Measurements from ENCODE around the gene KRT20.
"Not testable (repeated sequence)": the region's sequence is repeated elsewhere in the genome, so short reads cannot be mapped to it uniquely, and the experiment has no call there.

The KRT20 gene, protein sequence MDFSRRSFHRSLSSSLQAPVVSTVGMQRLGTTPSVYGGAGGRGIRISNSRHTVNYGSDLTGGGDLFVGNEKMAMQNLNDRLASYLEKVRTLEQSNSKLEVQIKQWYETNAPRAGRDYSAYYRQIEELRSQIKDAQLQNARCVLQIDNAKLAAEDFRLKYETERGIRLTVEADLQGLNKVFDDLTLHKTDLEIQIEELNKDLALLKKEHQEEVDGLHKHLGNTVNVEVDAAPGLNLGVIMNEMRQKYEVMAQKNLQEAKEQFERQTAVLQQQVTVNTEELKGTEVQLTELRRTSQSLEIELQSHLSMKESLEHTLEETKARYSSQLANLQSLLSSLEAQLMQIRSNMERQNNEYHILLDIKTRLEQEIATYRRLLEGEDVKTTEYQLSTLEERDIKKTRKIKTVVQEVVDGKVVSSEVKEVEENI

DNA sequence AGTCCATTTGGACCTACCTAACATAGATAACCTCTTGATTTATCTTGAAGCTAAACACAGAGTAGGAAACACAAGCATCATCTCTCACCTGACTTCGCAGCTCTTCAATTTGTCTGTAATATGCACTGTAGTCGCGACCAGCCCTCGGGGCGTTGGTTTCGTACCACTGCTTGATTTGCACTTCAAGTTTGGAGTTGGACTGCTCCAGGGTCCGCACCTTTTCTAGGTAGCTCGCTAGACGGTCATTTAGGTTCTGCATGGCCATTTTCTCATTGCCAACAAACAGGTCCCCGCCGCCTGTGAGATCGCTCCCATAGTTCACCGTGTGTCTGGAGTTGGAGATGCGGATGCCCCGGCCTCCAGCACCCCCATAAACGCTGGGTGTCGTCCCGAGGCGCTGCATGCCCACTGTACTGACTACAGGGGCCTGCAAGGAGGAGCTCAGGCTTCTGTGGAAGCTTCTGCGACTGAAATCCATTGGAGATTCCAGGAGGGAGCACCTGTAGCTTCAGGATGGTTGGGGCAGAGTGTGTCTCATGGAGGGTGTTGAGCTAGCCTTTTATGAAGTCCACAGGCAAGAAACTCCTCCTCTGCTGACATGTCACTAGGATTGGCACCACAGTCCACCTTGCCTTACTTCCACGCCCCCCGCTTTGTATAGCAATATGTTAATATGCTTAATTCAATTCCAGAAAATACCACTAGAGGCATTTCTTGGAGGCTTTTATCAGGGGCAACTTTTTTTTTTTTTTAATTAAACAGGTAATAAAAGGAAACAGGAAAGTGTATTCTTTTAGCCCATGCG is at the start of gene KRT20:
Gene KRT20, minus strand, starts transcription at position 535 of the 805 bp plus-strand sequence. Its CDS starts 57 bp downstream, at position 478.
- H3K27me3 ChIP-seq (ENCODE audit: insufficient read depth, low read length), result peaks cover 5% of the 10 kb centered on the region
- H3K4me3 ChIP-seq (ENCODE audit: low read length), result no peak within 1 kb of the TSS
- no peak within 1 kb of the TSS for H2AFZ ChIP-seq (ENCODE audit: low read depth, low read length)
- H3K36me3 ChIP-seq (ENCODE audit: insufficient read depth, low read length), result no peaks in the 10 kb centered on the region
- no peaks in the 10 kb centered on the region for H3K4me1 ChIP-seq (ENCODE audit: insufficient read depth, low read length)
- no peaks in the 10 kb centered on the region for H3K9me3 ChIP-seq (ENCODE audit: low read length)

DNA sequence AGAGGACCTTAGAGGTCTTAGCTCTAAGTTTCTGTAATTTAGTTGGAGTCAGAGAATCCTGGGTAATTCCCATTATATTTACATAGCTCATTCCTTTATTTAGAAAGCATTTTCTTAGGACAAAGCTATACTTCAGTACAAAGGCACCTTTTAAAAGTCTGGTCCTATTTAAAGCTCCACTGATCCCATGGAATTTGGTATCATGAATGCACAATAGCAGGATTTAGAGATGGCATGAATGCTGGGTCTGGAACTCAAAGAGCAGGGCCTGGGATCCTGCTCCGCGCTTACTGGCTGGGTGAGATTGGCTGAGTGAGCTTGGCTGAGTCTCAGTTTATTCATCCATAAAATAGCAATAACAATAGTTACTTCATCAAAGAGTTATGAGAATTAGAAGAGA is 47.6 kb upstream of the KRT20 start:
- Histone ChIP-seq H3K4me3 (ENCODE audit: low read length) (no peak overlapping the region), H3K36me3 (ENCODE audit: insufficient read depth, low read length) (no peaks in the 10 kb centered on the region), H3K4me1 (ENCODE audit: insufficient read depth, low read length) (peaks cover 6% of the 10 kb centered on the region), H3K27me3 (ENCODE audit: insufficient read depth, low read length) (peaks cover 3% of the 10 kb centered on the region), H3K9me3 (ENCODE audit: low read length) (no peaks in the 10 kb centered on the region), H2AFZ (ENCODE audit: low read depth, low read length) (no peak overlapping the region)

DNA sequence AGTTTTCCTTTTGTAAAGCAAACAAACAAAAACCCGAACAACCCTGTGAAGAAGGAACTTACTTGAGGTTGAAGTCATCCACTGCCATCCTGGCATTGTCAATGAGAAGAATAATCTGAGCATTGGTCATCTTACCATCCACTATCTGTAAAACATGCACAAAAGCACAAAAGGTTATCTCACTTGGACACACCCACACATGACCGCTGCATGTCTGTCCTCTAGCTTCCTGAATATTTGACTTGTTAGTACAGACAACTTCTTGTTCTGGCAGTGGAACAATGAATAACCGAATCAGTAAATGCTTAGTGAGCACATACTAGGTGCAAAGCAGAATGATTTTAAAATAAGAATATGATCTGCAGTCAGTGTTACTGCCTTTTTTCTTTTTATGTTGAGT is 46.3 kb upstream of the KRT20 start:
- Histone ChIP-seq H3K36me3 (ENCODE audit: insufficient read depth, low read length) (no peaks in the 10 kb centered on the region), H3K4me1 (ENCODE audit: insufficient read depth, low read length) (peaks cover 6% of the 10 kb centered on the region), H3K4me3 (ENCODE audit: low read length) (no peak overlapping the region), H3K27me3 (ENCODE audit: insufficient read depth, low read length) (peaks cover 3% of the 10 kb centered on the region), H2AFZ (ENCODE audit: low read depth, low read length) (no peak overlapping the region), H3K9me3 (ENCODE audit: low read length) (no peaks in the 10 kb centered on the region)

DNA sequence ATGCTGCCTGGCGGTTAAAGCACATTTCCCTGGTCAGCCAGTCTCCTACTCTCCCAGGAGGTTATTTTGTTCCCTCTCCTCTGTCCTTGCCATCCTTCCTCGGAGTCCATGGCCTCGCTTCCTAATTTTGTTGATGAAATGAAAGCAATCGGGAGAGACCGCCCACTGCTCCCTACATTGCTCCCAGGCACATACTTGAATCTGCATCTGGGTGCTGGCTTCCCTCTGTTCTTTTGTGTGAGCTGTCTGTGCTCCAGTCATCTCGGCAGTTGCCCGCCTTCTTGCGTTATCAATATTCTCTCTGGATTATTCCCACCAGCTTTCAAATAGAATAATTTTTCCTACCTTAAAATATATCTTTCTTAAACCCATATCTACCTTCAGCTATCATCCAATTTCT is 41.3 kb upstream of the KRT20 start:
- H2AFZ ChIP-seq (ENCODE audit: low read depth, low read length), result no peak overlapping the region

DNA sequence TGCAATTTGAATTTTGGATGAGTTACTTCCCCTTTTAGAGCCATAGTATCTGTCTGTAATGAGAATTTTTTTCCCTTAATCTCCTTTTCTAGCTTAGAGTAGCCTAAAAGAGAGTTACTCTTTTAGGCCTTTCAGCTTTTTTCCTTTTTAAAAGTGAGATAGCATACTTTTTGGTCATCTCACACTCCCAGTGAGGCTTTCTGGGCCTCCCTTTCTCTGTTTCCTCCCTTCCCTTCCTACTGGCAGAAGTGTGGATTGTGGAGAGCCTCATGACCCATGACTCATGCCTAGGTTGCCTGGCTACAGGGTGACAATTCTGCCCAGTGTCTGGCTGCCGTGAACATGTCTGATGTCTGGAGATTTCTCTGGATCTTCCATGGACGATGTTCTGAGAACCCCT is 37.2 kb upstream of the KRT20 start:
- no peak overlapping the region for H2AFZ ChIP-seq (ENCODE audit: low read depth, low read length)
- no peaks in the 10 kb centered on the region for H3K9me3 ChIP-seq (ENCODE audit: low read length)
- H3K36me3 ChIP-seq (ENCODE audit: insufficient read depth, low read length), result no peaks in the 10 kb centered on the region
- no peaks in the 10 kb centered on the region for H3K27me3 ChIP-seq (ENCODE audit: insufficient read depth, low read length)
- no peaks in the 10 kb centered on the region for H3K4me1 ChIP-seq (ENCODE audit: insufficient read depth, low read length)
- no peak overlapping the region for H3K4me3 ChIP-seq (ENCODE audit: low read length)

More for the DNA sequence above, 41.3 kb upstream of the KRT20 start:
- H3K9me3 ChIP-seq (ENCODE audit: low read length), result no peaks in the 10 kb centered on the region
- no peak overlapping the region for H3K4me3 ChIP-seq (ENCODE audit: low read length)
- H3K27me3 ChIP-seq (ENCODE audit: insufficient read depth, low read length), result no peaks in the 10 kb centered on the region
- H3K36me3 ChIP-seq (ENCODE audit: insufficient read depth, low read length), result no peaks in the 10 kb centered on the region
- H3K4me1 ChIP-seq (ENCODE audit: insufficient read depth, low read length), result no peaks in the 10 kb centered on the region

DNA sequence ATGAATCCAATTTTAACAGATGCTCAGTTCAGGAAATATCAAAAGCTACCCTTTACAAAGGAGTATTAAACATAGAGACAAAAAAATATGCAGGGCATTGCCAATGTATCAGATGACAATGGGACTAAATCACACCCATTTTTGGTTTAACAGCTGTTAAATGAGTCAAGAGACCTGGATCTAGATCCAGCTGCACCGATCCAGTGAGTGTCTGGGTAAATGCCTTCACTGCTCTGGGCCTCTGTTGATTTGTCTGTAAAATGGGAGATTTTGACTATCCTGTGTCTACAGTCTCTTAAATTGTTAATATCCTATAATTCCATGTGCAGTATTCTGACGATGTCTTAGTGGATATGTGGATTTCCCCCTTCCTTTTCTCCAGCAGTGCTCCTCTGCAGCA is 36.0 kb upstream of the KRT20 start:
- Histone ChIP-seq H3K4me3 (ENCODE audit: low read length) (no peak overlapping the region), H3K4me1 (ENCODE audit: insufficient read depth, low read length) (no peaks in the 10 kb centered on the region), H3K27me3 (ENCODE audit: insufficient read depth, low read length) (no peaks in the 10 kb centered on the region), H2AFZ (ENCODE audit: low read depth, low read length) (no peak overlapping the region), H3K9me3 (ENCODE audit: low read length) (no peaks in the 10 kb centered on the region), H3K36me3 (ENCODE audit: insufficient read depth, low read length) (no peaks in the 10 kb centered on the region)

DNA sequence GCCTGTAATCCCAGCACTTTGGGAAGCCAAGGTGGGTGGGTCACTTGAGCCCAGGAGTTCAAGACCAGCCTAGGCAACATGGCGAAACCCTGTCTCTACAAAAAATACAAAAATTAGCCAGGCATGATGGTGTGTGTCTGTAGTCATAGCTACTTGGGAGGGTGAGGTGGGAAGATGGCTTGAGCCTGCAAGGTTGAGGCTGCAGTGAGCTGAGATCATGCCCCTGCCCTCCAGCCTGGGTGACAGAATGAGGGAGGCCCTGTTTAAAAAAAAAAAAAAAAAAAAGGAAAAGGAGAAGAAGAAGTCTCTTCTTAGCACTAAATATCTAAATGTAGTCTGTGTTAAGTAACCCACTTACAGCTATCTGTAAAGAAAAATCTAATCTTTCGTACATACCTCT is 32.1 kb upstream of the KRT20 start:
- not testable (repeated sequence) for H3K36me3 ChIP-seq (ENCODE audit: insufficient read depth, low read length); H3K4me1 ChIP-seq (ENCODE audit: insufficient read depth, low read length); H3K9me3 ChIP-seq (ENCODE audit: low read length); H3K27me3 ChIP-seq (ENCODE audit: insufficient read depth, low read length); H3K4me3 ChIP-seq (ENCODE audit: low read length); H2AFZ ChIP-seq (ENCODE audit: low read depth, low read length)

DNA sequence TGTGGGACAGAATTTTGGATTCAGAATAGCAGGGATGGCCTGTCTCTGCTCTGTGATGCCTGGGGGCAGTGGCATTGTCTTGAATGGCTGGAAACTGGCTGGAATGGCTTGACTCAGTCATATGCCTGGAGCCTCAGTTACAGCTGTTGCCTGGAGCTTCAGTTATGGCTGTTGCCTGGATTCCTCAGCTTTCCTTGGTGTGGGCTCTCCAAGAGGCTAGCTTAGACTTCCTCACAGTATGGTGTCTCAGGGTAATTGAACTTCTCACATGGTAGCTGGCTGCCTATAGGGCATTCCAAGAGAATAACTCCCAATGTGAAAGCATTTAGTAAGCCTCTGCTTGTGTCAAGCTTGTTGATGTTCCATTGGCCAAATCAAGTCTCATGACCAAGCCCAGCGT is 31.3 kb upstream of the KRT20 start:
- Histone ChIP-seq H3K4me1 (ENCODE audit: insufficient read depth, low read length) (no peaks in the 10 kb centered on the region), H3K9me3 (ENCODE audit: low read length) (no peaks in the 10 kb centered on the region), H3K36me3 (ENCODE audit: insufficient read depth, low read length) (no peaks in the 10 kb centered on the region), H3K27me3 (ENCODE audit: insufficient read depth, low read length) (peaks cover 5% of the 10 kb centered on the region), H3K4me3 (ENCODE audit: low read length) (no peak overlapping the region), H2AFZ (ENCODE audit: low read depth, low read length) (no peak overlapping the region)

DNA sequence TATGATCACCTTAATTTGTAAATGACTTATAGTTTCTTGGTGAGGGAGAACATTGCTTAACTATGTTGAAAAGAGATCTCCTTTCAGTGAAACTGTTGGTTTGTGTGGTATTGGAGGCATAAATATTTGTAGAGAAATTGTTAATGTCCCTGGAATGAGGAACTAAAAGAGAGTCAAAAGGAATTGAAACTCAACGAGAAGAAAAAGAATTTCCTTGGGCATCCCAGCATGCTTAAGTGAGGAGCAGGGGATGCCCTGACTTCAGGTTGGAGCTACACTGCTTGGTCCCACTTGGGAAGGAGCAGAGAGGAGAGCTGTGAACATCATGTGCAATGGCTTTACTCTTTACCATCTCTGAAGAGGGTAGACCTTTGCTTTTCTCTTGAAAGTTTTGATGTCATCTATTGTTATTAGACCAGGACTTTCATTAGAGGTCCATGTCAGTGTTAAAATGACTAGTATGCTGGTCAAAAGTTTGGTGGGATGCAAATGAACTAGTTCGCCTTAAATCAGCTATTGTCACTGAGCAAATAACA is 30.7 kb upstream of the KRT20 start:
- no peak overlapping the region for H3K4me3 ChIP-seq (ENCODE audit: low read length)
- no peak overlapping the region for H2AFZ ChIP-seq (ENCODE audit: low read depth, low read length)
- H3K4me1 ChIP-seq (ENCODE audit: insufficient read depth, low read length), result no peaks in the 10 kb centered on the region
- H3K9me3 ChIP-seq (ENCODE audit: low read length), result no peaks in the 10 kb centered on the region
- H3K36me3 ChIP-seq (ENCODE audit: insufficient read depth, low read length), result no peaks in the 10 kb centered on the region
- peaks cover 5% of the 10 kb centered on the region for H3K27me3 ChIP-seq (ENCODE audit: insufficient read depth, low read length)

DNA sequence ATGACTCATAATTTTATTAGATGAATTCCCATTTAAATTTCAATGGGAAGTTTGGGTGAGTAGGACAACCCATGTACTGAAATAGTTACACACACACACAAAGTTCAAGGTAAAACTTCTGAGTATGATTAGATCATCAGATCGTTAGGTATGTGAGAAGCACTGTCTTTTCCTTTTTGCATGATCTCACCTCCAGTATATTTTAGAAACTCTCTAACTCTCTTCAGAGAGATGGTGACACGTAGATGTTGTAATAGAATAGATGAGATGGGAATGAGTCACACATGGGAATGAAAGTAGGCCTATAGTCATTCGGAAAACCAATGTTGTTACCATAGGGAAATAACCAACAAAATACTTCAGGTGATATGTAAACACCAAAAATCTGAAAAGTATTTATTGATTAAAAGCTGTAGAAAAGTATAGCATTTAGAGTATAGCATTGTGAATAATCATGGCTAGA is 30.2 kb upstream of the KRT20 start:
- Histone ChIP-seq H3K27me3 (ENCODE audit: insufficient read depth, low read length) (peaks cover 5% of the 10 kb centered on the region), H3K36me3 (ENCODE audit: insufficient read depth, low read length) (no peaks in the 10 kb centered on the region), H3K9me3 (ENCODE audit: low read length) (no peaks in the 10 kb centered on the region), H2AFZ (ENCODE audit: low read depth, low read length) (no peak overlapping the region), H3K4me3 (ENCODE audit: low read length) (no peak overlapping the region), H3K4me1 (ENCODE audit: insufficient read depth, low read length) (no peaks in the 10 kb centered on the region)

DNA sequence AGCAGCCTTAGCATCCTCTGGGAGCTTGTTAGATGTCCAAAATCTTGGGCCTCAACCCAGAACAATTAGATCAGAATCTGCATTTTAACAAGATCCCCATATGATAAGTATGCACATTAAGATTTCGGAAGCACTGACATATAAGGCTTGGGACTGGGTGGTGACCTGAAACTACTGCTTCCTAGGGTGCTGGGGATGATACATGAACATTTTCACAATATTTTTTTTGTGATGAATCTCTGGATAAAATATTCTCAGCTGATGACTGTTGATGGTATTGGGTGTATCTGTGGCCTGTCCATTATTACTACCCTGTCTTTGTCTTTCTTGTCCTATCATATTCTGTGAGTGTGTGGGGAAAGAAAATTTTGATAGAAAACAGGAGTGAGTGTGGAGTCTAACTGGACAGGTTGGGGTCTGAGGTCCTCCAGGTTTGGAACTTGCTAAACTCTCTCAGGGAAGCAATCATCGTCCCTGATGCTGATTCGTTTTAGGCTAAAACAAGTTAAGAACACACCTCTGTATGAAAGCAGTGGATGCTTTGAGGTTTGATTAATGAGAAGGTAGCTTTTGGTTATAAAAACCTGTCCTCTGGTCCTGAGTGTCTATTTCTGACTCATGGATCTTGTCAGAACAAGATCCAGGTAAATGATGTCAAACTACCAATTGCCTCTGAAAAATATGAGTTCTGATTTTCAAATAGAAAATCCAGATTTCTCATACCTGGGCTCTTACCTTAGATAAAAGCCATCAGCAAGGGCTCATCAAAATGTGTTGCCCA is 29.2 kb upstream of the KRT20 start:
- no peak overlapping the region for H2AFZ ChIP-seq (ENCODE audit: low read depth, low read length)
- no peaks in the 10 kb centered on the region for H3K4me1 ChIP-seq (ENCODE audit: insufficient read depth, low read length)
- H3K27me3 ChIP-seq (ENCODE audit: insufficient read depth, low read length), result peaks cover 8% of the 10 kb centered on the region
- no peaks in the 10 kb centered on the region for H3K9me3 ChIP-seq (ENCODE audit: low read length)
- no peaks in the 10 kb centered on the region for H3K36me3 ChIP-seq (ENCODE audit: insufficient read depth, low read length)
- H3K4me3 ChIP-seq (ENCODE audit: low read length), result no peak overlapping the region

DNA sequence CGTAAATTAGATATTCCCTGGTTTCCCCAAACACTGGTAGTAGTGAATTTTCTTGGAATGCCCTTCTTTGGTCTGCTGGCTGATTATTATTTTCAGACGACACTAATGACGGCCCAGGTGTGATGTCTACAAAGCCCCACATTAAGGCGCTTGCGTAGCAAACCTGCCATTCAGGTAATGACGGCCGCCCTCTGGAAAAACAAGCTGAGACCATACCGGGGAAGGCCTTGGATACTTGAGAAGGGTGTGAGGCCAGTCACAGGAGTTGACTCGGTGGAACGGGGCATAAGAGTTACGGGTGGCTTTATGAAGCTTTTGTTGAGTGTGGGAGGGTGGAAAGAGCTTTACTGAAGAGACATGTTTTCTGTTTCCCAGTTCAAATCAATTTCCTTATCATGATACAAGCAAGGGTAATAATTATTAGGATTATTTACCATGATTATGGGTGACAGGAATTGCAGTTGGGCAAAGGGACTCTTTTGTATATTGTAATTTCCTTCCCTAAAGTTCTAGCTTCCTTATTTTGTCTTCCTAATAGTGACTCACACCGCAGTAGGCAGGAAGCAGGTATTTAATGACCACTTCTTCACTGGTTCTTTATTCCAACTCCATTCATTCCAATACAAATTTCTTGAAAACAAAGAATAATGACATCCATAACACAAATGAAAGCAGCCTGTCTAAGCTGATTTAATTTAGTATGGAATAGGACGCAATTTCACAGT is 27.6 kb upstream of the KRT20 start:
- Histone ChIP-seq H3K36me3 (ENCODE audit: insufficient read depth, low read length) (no peaks in the 10 kb centered on the region), H3K27me3 (ENCODE audit: insufficient read depth, low read length) (peaks cover 8% of the 10 kb centered on the region), H2AFZ (ENCODE audit: low read depth, low read length) (no peak overlapping the region), H3K9me3 (ENCODE audit: low read length) (no peaks in the 10 kb centered on the region), H3K4me1 (ENCODE audit: insufficient read depth, low read length) (no peaks in the 10 kb centered on the region), H3K4me3 (ENCODE audit: low read length) (no peak overlapping the region)

Data from neuron (in vitro differentiated cells).